Middle frontal gyrus (tissue), 1 donor: Measurements from ENCODE around the gene TEAD4.

ENCODE experiments used
- DNase-seq: peaks from one replicate; pipeline ENCODE4 v3.0.0-alpha.2; 2015; ENCODE audit warnings: low spot score; ENCODE audit errors: extremely low spot score

The TEAD4 gene

DNA sequence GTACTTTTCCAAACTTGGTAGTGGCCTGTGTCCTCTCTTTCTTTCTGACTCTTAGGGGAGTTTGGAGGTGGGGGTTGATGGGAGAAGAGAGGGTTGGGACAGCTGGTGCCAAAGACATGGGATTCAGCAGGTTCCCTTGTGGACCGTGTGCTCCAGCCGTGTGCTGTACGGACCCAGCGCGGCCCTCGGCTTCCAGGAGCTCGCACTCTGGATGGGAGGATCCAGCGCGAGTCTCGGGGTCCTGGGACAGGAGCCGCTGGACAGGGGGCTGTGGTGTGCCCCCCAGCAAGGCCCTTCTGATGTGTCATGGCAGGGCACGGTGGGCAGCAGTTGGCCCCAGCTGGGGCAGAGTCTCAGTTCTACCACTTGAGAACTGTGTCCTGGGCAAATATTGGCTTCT is 73.0 kb downstream of the TEAD4 start:
- no peak for DNase-seq

GRCh38 chr12:3032770-3033538 is 73.8 kb downstream of the TEAD4 start:
- no peak for DNase-seq

DNA sequence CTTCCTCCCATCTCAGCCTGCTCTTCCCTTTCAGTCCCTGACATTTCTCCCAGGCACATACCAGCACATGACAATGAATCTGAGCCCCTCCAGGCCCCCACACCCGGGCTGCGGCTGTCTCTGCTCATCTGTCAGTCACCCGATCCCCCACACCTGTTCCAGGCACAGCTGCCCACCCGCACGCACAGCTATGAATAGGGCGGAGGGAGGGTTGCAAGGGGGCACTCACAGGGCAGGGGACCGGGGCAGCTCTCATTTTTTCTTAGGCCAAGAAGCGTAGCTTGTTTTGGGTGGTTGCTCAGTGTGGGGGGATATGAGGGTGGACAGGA is 74.3 kb downstream of the TEAD4 start:
- DNase-seq: no peak

DNA sequence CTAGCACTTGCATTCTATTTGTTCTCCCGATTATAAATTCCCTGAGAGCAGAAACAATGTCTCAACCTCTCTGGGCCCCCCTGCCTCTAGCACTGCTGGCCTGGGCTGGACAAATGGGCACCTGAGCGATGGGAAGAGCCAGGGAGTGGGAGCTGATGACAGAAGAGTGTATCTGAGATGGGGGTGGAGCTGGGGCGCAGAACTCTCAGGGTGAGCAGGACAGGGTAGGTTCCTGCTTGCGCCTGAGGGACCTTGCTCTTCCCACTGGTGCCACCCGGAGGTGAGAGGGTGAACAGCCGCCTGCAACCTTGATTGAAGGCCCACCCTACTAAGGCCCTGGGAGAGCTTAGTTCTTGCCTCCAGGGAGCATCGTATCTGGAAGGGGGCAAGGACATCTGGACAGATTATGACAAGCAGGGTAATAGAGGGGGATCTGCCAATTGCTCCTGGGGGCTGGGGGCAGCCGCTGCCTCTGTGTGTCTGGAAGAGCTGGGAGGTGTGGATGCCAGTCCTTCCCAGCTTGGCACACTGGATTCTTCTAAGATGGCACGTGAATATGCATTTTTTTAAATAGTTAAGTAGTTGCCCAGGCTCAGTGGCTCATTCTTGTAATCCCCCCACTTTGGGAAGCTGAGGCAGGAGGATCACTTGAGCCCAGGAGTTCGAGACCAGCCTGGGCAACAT is 75.0 kb downstream of the TEAD4 start:
- DNase-seq: peak; percentile 16

- no peak for DNase-seq
Observed at GRCh38 chr12:3035171-3035570, 76.0 kb downstream of the TEAD4 start.

GRCh38 chr12:3035815-3036702 is 76.9 kb downstream of the TEAD4 start:
- peak; percentile 50 for DNase-seq

GRCh38 chr12:3036901-3037600 is 77.9 kb downstream of the TEAD4 start:
- DNase-seq: no peak

DNA sequence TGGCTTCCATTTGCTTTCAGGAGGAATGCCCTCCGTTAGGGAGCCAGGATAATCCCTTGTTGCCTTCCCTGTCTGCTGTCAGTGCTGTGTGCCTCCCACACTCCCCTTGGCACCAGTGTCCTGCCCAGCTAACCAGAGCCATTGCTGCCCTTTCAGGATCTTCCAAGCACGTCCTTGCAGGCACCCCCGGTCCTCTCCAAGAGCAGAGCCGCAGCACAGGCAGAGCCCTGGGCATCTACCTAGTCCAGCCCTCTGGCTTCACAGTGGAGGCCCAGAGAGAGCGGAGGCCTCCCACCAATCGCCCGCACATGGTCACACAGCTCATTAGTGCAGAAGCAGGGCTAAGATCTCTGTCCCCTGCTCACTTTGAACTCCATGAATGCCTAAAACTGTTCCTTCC is 79.0 kb downstream of the TEAD4 start:
- DNase-seq: no peak

DNA sequence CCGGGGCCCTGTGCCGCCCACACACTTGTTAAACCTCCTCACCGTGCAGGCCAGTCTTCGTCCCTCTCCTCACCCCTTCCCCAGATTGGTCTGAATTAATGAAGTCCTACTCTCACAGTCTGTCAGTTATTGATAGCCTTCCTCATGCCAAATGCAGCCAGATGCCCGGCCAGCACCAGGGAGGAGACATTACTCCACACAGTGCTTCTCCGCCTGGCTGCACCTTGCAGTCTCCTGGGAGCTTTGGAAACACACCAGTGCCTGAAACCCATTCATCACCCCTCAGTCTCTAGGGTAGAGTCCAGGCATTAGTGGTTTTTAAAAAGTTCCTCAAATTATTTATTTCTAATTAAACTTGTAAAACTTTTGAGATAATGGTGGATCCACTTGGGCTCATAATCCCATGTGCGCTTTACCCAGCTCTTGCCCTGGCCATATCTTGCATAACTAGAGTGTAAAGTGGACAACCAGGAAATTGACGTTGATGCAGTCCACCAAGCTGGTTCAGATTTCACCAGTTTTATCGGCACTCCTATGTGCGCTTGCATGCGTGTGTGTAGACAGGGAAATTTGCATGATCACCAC is 79.8 kb downstream of the TEAD4 start:
- DNase-seq: no peak

GRCh38 chr12:3040026-3040656 is 80.9 kb downstream of the TEAD4 start:
- no peak for DNase-seq

- no peak for DNase-seq
Observed at GRCh38 chr12:3040663-3041544, 81.7 kb downstream of the TEAD4 start.

DNA sequence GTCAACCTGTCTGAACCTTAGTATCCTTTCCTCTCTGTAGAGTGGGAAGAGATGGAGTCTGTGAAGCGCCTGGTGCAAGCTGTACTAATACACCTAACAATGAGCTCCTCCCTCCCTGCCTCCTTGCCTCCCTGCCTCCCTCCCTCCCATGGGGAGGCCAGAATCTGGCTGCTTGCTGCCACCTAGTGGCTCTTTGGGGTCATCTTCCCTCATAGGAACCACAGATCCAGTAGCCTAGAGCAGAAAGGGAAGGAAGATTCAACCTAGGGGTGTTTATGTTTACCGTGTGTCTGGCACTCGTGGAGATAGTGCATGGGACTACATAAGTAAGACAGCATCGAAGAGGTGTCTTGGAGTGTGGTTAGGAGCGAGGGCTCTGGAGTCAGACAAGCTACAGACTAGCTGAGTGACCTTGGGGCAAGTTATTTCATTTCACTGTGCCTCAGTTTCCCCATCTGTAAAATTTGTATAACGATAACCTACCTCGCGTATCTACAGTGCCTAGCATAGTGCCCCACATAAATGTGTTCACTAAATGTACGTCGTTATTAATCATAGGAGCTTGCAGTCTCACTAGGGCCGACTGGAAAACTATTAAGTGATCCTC is 82.5 kb downstream of the TEAD4 start:
- peak; percentile 69 for DNase-seq

- DNase-seq: no peak
Observed at GRCh38 chr12:3042394-3042793, 83.2 kb downstream of the TEAD4 start.

- no peak for DNase-seq
Observed at GRCh38 chr12:3042826-3043225, 83.6 kb downstream of the TEAD4 start.

DNA sequence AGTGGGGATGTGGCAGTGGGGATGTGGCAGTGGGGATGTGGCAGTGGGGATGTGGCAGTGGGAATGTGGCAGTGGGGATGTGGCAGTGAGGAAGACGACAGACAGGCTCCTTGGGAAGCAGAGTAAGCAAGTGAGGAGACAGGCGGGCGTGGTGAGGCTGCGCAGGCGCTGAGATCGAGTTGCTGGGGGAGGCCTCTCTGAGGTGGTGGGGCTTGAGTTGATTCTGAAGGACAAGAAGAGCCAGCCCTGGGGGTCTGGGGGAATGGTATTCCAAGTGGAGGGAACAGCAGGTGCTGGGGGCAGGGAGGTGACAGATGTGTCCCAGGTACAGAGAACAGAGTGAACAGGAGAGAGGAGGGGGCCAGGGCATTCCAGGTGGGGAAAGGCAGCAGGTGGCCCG is 84.2 kb downstream of the TEAD4 start:
- no peak for DNase-seq

DNA sequence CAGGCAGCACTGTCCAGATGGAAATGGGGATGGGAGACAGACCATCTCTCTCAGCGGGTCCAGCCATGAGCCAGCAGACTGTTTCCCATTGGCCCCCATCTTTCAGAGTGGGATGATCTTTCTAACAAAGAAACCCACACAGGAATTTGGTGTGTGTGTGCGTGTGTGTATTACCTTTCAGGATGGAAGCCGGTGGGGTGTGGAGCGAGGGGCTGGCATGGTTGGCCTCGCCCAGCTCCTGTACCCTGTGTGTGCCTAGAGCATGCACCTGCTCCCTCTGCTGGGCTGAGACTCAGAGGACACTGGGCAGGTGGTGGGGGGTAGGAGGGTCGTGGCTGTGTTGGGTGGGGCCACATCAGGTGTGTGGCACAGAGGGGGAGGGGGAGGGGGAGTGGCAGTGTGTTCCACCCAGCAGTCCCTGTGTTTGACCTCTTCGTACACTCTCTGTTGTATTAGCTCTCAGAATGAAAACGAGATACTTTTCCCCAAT is 85.0 kb downstream of the TEAD4 start:
- no peak for DNase-seq

DNA sequence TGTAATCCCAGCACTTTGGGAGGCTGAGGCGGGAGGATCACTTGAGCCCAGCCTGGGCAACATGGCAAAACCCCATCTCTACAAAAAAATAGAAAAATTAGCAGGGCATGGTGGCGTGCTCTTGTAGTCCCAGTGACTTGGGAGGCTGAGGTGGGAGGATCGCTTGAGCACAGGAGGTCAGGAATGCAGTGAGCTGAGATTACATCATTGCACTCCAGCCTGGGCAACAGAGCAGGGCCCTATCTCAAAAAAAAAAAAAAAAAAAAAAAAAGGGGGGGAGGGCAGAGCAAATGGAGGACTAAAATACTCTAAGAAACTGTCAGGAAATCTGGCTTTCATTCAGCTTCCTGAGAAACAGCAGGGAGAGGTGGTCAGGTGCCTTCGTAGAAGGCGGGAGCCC is 86.3 kb downstream of the TEAD4 start:
- no peak for DNase-seq

- no peak for DNase-seq
Observed at GRCh38 chr12:3045989-3046388, 86.8 kb downstream of the TEAD4 start.
